NOMO-1 (cell line): ENCODE data around the gene METTL16.
"Not testable (repeated sequence)": the region's sequence is repeated elsewhere in the genome, so short reads cannot be mapped to it uniquely, and the experiment has no call there.

ENCODE experiments used
- DNase-seq, 2 experiments: peaks; one replicate each; lab custom pipeline; 2025; ENCODE audit not compliant: unreplicated experiment in 2 of 2; lab: John Stamatoyannopoulos, UW

Gene METTL16

GRCh38 chr17:2453866-2454265 lies 57.8 kb downstream of the METTL16 start:
- no peak for DNase-seq

DNA sequence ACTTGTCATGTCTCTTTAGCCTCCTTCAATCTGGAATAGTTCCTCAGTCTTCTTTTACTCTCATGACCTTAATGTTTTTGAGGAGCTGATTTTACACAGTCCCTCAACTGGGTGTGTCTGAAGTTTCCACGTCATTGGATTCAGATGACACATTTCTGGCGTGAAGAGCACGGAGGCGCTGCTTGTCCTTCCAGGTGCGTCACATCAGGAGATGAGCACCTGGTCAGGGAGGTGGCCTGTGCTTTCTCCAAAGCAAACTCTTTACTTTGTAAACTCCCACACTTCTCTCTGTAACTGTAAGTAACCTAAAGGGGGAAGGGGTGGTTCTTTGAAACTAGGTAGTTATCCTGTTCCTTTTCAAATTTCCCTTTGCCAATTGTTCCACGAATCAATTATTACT lies 58.4 kb downstream of the METTL16 start:
- no peak for DNase-seq

GRCh38 chr17:2452216-2452750 lies 59.4 kb downstream of the METTL16 start:
- DNase-seq = no peak

DNA sequence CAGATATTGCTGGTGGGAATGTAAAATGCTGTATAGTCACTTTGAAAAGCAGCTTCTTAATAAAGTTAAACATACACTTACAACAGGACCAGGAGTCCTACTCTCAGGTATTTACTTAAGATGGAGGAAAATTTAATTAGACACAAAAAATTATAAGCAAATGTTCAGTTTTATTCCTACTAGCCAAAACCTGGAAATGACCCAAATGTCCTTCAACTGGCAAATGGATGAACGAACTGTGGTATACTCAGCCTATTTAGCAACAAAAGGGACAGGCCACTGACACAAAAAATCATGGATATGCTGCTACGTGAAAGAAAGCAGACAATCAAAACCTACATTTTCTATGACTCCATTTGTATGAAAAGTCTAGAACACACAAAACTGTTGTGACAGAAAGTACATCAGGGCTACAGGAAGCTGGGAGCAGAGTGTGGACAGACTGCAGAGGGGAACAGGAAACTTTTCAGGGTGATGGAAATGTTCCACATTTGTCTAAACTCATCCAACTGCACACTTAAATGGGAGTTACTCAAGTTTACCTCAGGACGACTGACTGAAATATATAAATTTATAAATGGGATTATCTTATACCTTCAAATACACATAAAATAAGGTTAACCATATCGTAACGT lies 61.6 kb downstream of the METTL16 start:
- DNase-seq = no peak

DNA sequence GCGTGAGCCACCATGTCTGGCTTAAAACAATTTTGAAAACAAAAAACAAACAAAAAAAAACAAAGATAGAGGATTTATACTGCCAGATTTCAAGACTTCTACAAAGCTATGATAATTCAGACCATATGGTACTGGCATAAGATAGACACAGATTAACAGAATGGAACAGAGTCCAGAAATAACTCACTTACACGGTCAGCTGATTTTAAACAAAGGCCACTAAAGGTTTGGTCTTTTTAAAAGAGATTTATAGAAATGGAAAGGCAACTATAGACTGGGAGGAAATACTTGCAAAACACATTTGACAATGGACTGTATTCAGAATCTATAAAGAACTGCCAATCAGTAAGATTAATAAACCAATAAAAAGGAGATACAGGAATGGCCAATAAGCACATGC lies 62.2 kb downstream of the METTL16 start:
- DNase-seq = no peak

- DNase-seq = not testable (repeated sequence)
Measured at GRCh38 chr17:2447479-2447878, 64.2 kb downstream of the METTL16 start.

- no peak for DNase-seq
Measured at GRCh38 chr17:2445638-2446037, 66.0 kb downstream of the METTL16 start.

DNA sequence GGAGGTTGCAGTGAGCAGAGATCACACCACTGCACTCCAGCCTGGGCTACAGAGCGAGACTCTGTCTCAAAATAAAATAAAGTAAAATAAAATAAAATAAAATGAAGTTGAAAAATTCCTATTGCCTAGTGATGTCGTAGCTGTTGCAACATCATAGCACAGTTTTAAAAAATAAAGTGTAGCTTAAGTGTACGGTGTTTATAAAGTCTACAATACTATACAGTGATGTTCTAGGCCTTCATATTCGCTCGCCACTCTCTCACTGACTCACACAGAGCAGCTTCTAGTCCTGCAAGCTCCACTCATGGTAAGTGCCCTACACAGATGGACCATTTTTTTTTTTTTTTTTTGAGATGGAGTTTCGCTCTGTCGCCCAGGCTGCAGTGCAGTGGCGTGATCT lies 67.3 kb downstream of the METTL16 start:
- no peak for DNase-seq

- no peak for DNase-seq
Measured at GRCh38 chr17:2442166-2442565, 69.5 kb downstream of the METTL16 start.

DNA sequence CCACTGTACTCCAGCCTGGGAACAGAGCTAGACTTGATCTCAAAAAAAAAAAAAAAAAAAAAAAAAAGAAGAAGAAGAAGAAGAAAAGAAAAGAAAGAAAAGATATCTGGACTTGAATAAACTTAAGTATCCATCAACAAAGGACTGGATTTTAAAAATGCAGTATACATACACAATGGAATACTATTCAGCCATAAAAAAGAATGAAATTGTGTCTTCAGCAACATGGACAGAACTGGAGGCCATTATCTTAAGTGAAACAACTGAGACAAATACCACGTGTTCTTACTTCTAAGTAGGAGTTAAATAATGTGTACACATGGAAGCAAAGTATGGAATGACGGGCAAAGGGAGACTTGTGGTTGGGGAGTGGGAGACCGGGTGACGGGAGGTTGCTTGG lies 70.8 kb downstream of the METTL16 start:
- DNase-seq = no peak

DNA sequence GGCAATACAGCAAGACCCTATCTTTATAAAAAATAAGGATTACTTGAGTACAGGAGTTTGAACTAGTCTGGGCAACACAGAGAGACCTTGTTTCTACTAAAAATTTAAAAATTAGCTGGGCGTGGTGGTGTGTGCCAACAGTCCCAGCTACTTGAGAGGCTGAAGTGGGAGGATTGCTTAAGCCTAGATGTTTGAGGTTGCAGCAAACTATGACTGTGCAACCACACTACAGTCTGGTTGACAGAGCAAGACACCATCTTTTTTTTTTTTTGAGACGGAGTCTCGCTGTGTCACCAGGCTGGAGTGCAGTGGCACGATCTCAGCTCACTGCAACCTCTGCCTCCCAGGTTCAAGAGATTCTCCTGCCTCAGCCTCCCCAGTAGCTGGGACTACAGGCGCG lies 71.7 kb downstream of the METTL16 start:
- peak in 1 of 2 experiments; percentile 29 for DNase-seq

GRCh38 chr17:2438823-2439222 lies 72.9 kb downstream of the METTL16 start:
- DNase-seq = no peak

- no peak for DNase-seq
Measured at GRCh38 chr17:2436316-2436905, 75.3 kb downstream of the METTL16 start.

GRCh38 chr17:2435862-2436261 lies 75.8 kb downstream of the METTL16 start:
- no peak for DNase-seq

DNA sequence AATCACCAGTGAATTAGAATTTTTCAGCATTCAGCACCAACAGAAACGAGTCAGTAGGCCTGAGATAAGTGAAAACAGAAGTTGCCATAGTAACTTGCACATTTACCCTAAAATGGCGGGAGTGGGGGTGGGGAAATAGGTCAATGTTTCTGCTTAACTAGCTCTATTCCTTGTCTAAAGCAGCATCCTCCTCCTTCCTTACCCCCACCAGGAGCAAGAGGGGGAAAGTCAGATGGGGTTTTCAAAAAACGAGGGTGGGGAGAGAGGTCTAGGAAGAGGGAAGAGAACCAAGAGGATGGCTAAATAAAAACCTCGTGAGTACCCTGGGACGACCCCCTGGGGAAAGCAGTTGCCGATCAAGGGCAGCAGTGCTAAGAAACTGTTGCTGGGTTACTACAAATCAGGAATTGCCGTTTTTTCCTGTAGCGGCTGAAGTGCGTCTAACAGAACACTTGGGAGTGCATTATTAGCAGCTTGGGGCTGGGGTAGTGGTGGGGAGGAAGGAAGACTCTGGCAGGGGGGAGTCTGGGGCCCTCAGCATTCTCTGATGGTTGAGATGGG lies 76.4 kb downstream of the METTL16 start:
- DNase-seq = no peak

DNA sequence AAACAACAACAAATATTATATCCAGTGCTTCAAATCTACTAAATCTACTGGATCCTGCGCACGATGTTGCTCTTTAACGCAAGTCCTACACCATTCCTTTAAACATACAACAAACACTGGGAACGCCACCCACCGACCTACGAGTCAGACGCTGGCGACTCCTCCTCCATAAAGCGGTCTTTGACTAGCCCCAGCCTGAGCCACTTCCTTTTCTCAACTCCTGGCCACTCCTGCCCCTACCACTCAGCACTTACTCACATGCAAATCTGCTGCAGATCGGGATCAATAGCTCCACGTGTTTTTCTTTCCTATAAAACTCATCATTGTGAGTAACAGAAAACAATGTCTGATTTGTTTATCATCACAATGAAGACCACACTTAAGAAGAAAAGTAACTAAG lies 78.0 kb downstream of the METTL16 start:
- DNase-seq = no peak

GRCh38 chr17:2427910-2428309 lies 83.8 kb downstream of the METTL16 start:
- no peak for DNase-seq

DNA sequence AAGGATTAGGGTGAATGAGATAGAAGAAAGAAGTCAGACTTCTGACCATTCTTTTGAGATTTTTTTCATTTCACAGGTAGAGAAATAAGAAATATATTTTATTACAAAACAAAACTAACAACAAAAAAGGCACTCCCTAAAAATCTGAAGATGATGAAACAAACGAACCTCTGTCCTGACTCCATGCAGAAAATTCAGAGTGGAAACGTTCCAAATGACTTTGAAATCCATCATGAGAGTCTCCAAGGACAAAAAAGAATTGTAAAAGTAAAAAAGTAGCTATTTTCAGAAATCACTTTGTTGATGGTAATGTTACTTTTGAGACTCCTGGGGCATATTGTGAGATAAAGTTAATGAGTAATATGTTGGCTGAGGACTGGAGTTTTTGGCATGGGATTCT lies 84.5 kb downstream of the METTL16 start:
- no peak for DNase-seq

GRCh38 chr17:2423271-2423670 lies 88.4 kb downstream of the METTL16 start:
- no peak for DNase-seq

GRCh38 chr17:2421315-2422147 lies 90.2 kb downstream of the METTL16 start:
- no peak for DNase-seq

- DNase-seq = no peak
Measured at GRCh38 chr17:2420176-2420575, 91.5 kb downstream of the METTL16 start.
